OCI-LY3 (cell line): ENCODE data around the gene HPD.

Experiments used
- H2AFZ ChIP-seq: fragments of 200-600, 300-600 bp; shearing (Covaris generic); 2 replicates; pipeline ENCODE4 v1.6.0; 2014; ENCODE audit warnings: antibody characterized with exemption, low read depth, low read length
- H3K27ac ChIP-seq: fragments of 200-600, 300-600 bp; sonication (generic); 2 replicates; pipeline ENCODE4 v1.5.1; 2014; ENCODE audit warnings: mild to moderate bottlenecking, low read length, moderate library complexity, mixed read lengths
- H3K27me3 ChIP-seq: fragments of 200-600, 300-600 bp; sonication (generic); 2 replicates; pipeline ENCODE4 v1.6.1; 2014; ENCODE audit warnings: low read depth, low read length, mixed read lengths
- H3K36me3 ChIP-seq: fragments of 200-600, 300-600 bp; sonication (generic); replicated peaks from 2 replicates; pipeline ENCODE3; 2014; ENCODE audit warnings: low read depth, low read length, mixed read lengths
- H3K4me1 ChIP-seq: fragments of 300-600, 200-600 bp; sonication (generic); 2 replicates; pipeline ENCODE4 v1.6.1; 2014; ENCODE audit warnings: low read length, mixed read lengths
- H3K4me2 ChIP-seq: fragments of 200-600, 300-600 bp; sonication (generic); 2 replicates; pipeline ENCODE4 v1.6.1; 2014; ENCODE audit warnings: low read length, mixed read lengths
- H3K4me3 ChIP-seq: fragments of 300-600, 200-600 bp; sonication (generic); 2 replicates; pipeline ENCODE4 v1.5.1; 2014; ENCODE audit warnings: antibody characterized with exemption, mild to moderate bottlenecking, low read length, moderate library complexity
- H3K79me2 ChIP-seq: fragments of 300-600, 200-600 bp; shearing (Covaris generic); 2 replicates; pipeline ENCODE4 v1.6.1; 2014; ENCODE audit warnings: mild to moderate bottlenecking, low read length, mixed read lengths
- H3K9ac ChIP-seq: fragments of 300-600, 200-600 bp; shearing (Covaris generic); 2 replicates; pipeline ENCODE4 v1.6.0; 2014; ENCODE audit warnings: mild to moderate bottlenecking, low read length, moderate library complexity
- H3K9me3 ChIP-seq: fragments of 200-600, 300-600 bp; shearing (Covaris generic); 2 replicates; pipeline ENCODE4 v1.6.1; 2014; ENCODE audit warnings: low read length, mixed read lengths; ENCODE audit not compliant: insufficient read depth
- H4K20me1 ChIP-seq: fragments of 200-600, 300-600 bp; sonication (generic); 2 replicates; pipeline ENCODE4 v1.6.1; 2016; ENCODE audit warnings: low read length, mixed read lengths; ENCODE audit not compliant: insufficient read depth
- CTCF ChIP-seq: fragments of 200-600, 300-600 bp; sonication (generic); IDR thresholded peaks from 2 replicates; pipeline ENCODE4 v1.5.1; 2014; ENCODE audit warnings: antibody characterized with exemption, low read length, low read depth
- EZH2phosphoT487 ChIP-seq: fragments of 200-600 bp; shearing (Covaris generic); IDR thresholded peaks from 2 replicates; pipeline ENCODE4 v1.6.1; 2018; ENCODE audit warnings: antibody characterized with exemption, mixed run types, low read depth

HPD gene

GRCh38 chr12:121823727-121824115, 34.9 kb downstream of the HPD start:
- H3K27ac ChIP-seq = no peak overlapping the region
- H3K9ac ChIP-seq = no peak overlapping the region
- no peaks in the 10 kb centered on the region for H3K9me3 ChIP-seq
- no peak overlapping the region for H2AFZ ChIP-seq
- H3K4me1 ChIP-seq = no peaks in the 10 kb centered on the region
- H3K4me2 ChIP-seq = no peak overlapping the region
- no peak overlapping the region for H3K4me3 ChIP-seq
- TF ChIP-seq CTCF = no peak
- TF ChIP-seq EZH2phosphoT487 = no peak
- H3K79me2 ChIP-seq = peaks cover 11% of the 10 kb centered on the region; the same call in 1 of the 2 replicates
- no peaks in the 10 kb centered on the region; the same call in 1 of the 2 replicates for H4K20me1 ChIP-seq
- H3K27me3 ChIP-seq = no peaks in the 10 kb centered on the region
- H3K36me3 ChIP-seq = peaks cover 65% of the 10 kb centered on the region

- no peaks in the 10 kb centered on the region for H3K4me1 ChIP-seq
- H3K27me3 ChIP-seq = no peaks in the 10 kb centered on the region
- no peak overlapping the region for H2AFZ ChIP-seq
- H3K9me3 ChIP-seq = no peaks in the 10 kb centered on the region
- no peak for TF ChIP-seq EZH2phosphoT487
- H3K27ac ChIP-seq = no peak overlapping the region
- H4K20me1 ChIP-seq = no peaks in the 10 kb centered on the region; the same call in 1 of the 2 replicates
- H3K4me3 ChIP-seq = no peak overlapping the region
- no peak overlapping the region for H3K9ac ChIP-seq
- H3K4me2 ChIP-seq = no peak overlapping the region
- peaks cover 11% of the 10 kb centered on the region; the same call in 1 of the 2 replicates for H3K79me2 ChIP-seq
- H3K36me3 ChIP-seq = peaks cover 60% of the 10 kb centered on the region
Observed at GRCh38 chr12:121823101-121823726, 35.4 kb downstream of the HPD start.

GRCh38 chr12:121822393-121823100, 36.1 kb downstream of the HPD start:
- H3K4me3 ChIP-seq = no peak overlapping the region
- no peaks in the 10 kb centered on the region for H3K9me3 ChIP-seq
- H3K27me3 ChIP-seq = no peaks in the 10 kb centered on the region
- no peaks in the 10 kb centered on the region; the same call in 1 of the 2 replicates for H4K20me1 ChIP-seq
- H3K36me3 ChIP-seq = peaks cover 59% of the 10 kb centered on the region
- no peak overlapping the region for H3K4me2 ChIP-seq
- H3K4me1 ChIP-seq = no peaks in the 10 kb centered on the region
- no peak overlapping the region for H3K27ac ChIP-seq
- TF ChIP-seq EZH2phosphoT487 (no peak), CTCF (no peak)
- no peak overlapping the region for H3K9ac ChIP-seq
- no peak overlapping the region for H2AFZ ChIP-seq
- H3K79me2 ChIP-seq = peaks cover 11% of the 10 kb centered on the region; the same call in 1 of the 2 replicates

GRCh38 chr12:121820056-121820455, 38.6 kb downstream of the HPD start:
- H3K4me2 ChIP-seq = no peak overlapping the region
- TF ChIP-seq CTCF (no peak), EZH2phosphoT487 (no peak)
- peaks cover 60% of the 10 kb centered on the region for H3K36me3 ChIP-seq
- no peak overlapping the region for H2AFZ ChIP-seq
- H3K27me3 ChIP-seq = no peaks in the 10 kb centered on the region
- H3K4me3 ChIP-seq = no peak overlapping the region
- no peak overlapping the region for H3K9ac ChIP-seq
- H3K79me2 ChIP-seq = peaks cover 16% of the 10 kb centered on the region; the same call in 1 of the 2 replicates
- no peak overlapping the region for H3K27ac ChIP-seq
- no peaks in the 10 kb centered on the region for H3K9me3 ChIP-seq
- no peaks in the 10 kb centered on the region for H3K4me1 ChIP-seq
- H4K20me1 ChIP-seq = no peaks in the 10 kb centered on the region; the same call in none of the 2 replicates
